Motor neuron (in vitro differentiated cells): ENCODE measurements around the gene TFEB. TPM values are rescaled to one million over a fixed set of nuclear protein-coding genes. Genes with fewer than 3 reads are reported as not detected.

ENCODE experiments used
- total RNA-seq, 8 experiments: library from RNA; unstranded; fragments of 300-600 nt; gene quantifications; 2 replicates each; pipeline versions ENCODE4 v1.2.3 to v1.2.4, GENCODE V29; 2022

Gene TFEB
- total RNA-seq, 8 experiments from 2014 or later, result 1.4 to 8.5 (median 5.3) TPM

Other genes starting within 250 kb of the TFEB start
- gene FOXP4, start 189.2 kb downstream of the TFEB start, total RNA-seq, result 10 to 100 TPM in 4 of 8 experiments, 1 to 10 TPM in 4; 1.3 to 22.1 (median 12.8) TPM
- 100 to 1,000 TPM in 1 of 8 experiments, 10 to 100 TPM in 5, 1 to 10 TPM in 2; 2.3 to 131 (median 21.9) TPM for gene MDFI, start 97.1 kb downstream of the TFEB start, total RNA-seq
- gene PGC, start 11.8 kb upstream of the TFEB start, total RNA-seq, result under 1 TPM in 3 of 8 experiments, not detected in 5; 0.14 to 0.95 (median 0.25) TPM
- 10 to 100 TPM in 3 of 8 experiments, 1 to 10 TPM in 4, under 1 TPM in 1; 0.51 to 11.8 (median 9.0) TPM for gene FRS3, start 44.3 kb upstream of the TFEB start, total RNA-seq
- 1 to 10 TPM in 5 of 8 experiments, under 1 TPM in 1, not detected in 2; 0.81 to 3.7 (median 2.3) TPM for gene PRICKLE4, start 45.2 kb upstream of the TFEB start, total RNA-seq
- 100 to 1,000 TPM; 180 to 286 (median 234) TPM for gene TOMM6, start 52.1 kb upstream of the TFEB start, total RNA-seq
- gene USP49, start 159.8 kb upstream of the TFEB start, total RNA-seq, result 10 to 100 TPM in 4 of 8 experiments, 1 to 10 TPM in 4; 2.3 to 14.8 (median 9.6) TPM
- 10 to 100 TPM; 12.4 to 24.3 (median 19.9) TPM for gene MED20, start 185.5 kb upstream of the TFEB start, total RNA-seq
- 10 to 100 TPM in 7 of 8 experiments, 1 to 10 TPM in 1; 9.4 to 46.4 (median 17.8) TPM for gene BYSL, start 185.9 kb upstream of the TFEB start, total RNA-seq
- 10 to 100 TPM; 10.3 to 32.6 (median 19.0) TPM for gene CCND3, start 206.2 kb upstream of the TFEB start, total RNA-seq